K562 (cell line): ENCODE results near the gene HMGXB3. TPM values are rescaled to one million over a fixed set of nuclear protein-coding genes. Genes with fewer than 3 reads are reported as not detected.

Experiments used
- ATAC-seq: fragments of 200-7000 bp; cut with Tn5 transposase; 3 replicates; pipeline ENCODE4 v1.9.1; 2020; ENCODE audit warnings: moderate library complexity
- BruUV-seq: library from RNA; stranded (reverse); fragments of 400-500 nt; replicated peaks from 2 replicates; lab custom pipeline; 2021; lab: Mats Ljungman, UMichigan
- CTCF ChIA-PET: fragments of 300-600 bp; formaldehyde crosslinking; extraction: SDS; loops from one replicate; lab custom pipeline; 2021; ENCODE audit warnings: low intra/inter-chr PET ratio; lab: Yijun Ruan, JAX
- POLR2A ChIA-PET: fragments of 300-600, 350-650 bp; sonication (Branson Sonifier 250); formaldehyde crosslinking; extraction: SDS; loops from one replicate; lab custom pipeline; 2021; ENCODE audit warnings: antibody characterized with exemption, inconsistent platforms; lab: Yijun Ruan, JAX
- DNase-seq, 4 experiments: peaks; one replicate each; pipeline versions ENCODE4 v3.0.0 to v3.0.0-alpha.2; 2011 to 2018; ENCODE audit warnings: low spot score in 3 of 4, mixed read lengths in 3 of 4; ENCODE audit errors: extremely low read depth in 1 of 4
- FAIRE-seq: peaks from 2 replicates; lab custom pipeline; 2011; peaks lifted over from hg19 to GRCh38; lab: Jason Lieb, UNC
- H2AFZ ChIP-seq: 2 replicates; pipeline ENCODE4 v1.6.0; 2011; ENCODE audit warnings: low read depth, low read length, control low read depth, inconsistent platforms
- H3K27ac ChIP-seq: fragments of 200-600 bp; 3 replicates; pipeline ENCODE4 v1.8.0; 2011; ENCODE audit warnings: low read depth, mild to moderate bottlenecking, control low read depth, inconsistent platforms, low read length, moderate library complexity, mixed read lengths; ENCODE audit errors: extremely low read depth
- H3K27me3 ChIP-seq, 2 experiments: fragments of 300-600 bp in 1 of 2; 2 replicates in 1 of 2; 3 replicates in 1 of 2; pipeline versions ENCODE4 v1.6.0 to v1.8.0; 2011; ENCODE audit warnings: inconsistent platforms in 2 of 2, low read length in 2 of 2, mild to moderate bottlenecking in 1 of 2, mixed read lengths in 1 of 2, moderate library complexity in 1 of 2; ENCODE audit not compliant: control insufficient read depth in 2 of 2, insufficient read depth in 2 of 2
- H3K36me3 ChIP-seq: fragments of 300-600 bp; 3 replicates; pipeline ENCODE4 v1.8.0; 2011; ENCODE audit warnings: mild to moderate bottlenecking, low read length, inconsistent platforms; ENCODE audit not compliant: control insufficient read depth, insufficient read depth
- H3K4me1 ChIP-seq, 2 experiments: fragments of 200-600 bp in 1 of 2; replicated peaks in 1 of 2; 2 replicates in 1 of 2; 3 replicates in 1 of 2; pipeline versions ENCODE4 v1.5.1 to v1.8.0; 2011; ENCODE audit warnings: inconsistent platforms in 2 of 2, low read length in 2 of 2, mild to moderate bottlenecking in 1 of 2, mixed read lengths in 1 of 2, moderate library complexity in 1 of 2; ENCODE audit not compliant: control insufficient read depth in 2 of 2, insufficient read depth in 2 of 2
- H3K4me2 ChIP-seq: 2 replicates; pipeline ENCODE4 v1.6.1; 2011; ENCODE audit warnings: low read length, control low read depth, inconsistent platforms, mixed read lengths; ENCODE audit not compliant: insufficient read depth
- H3K4me3 ChIP-seq: fragments of 200-600 bp; sonication (generic), shearing (Covaris generic); 2 replicates; pipeline ENCODE4 v1.5.1; 2016; ENCODE audit warnings: control low read depth, inconsistent platforms
- H3K79me2 ChIP-seq: fragments of 200-600 bp; 3 replicates; pipeline ENCODE4 v1.8.0; 2011; ENCODE audit warnings: low read length, inconsistent platforms; ENCODE audit not compliant: control insufficient read depth, insufficient read depth
- H3K9ac ChIP-seq, 2 experiments: 2 replicates each; pipeline versions ENCODE4 v1.6.0 to v1.6.1; 2011; ENCODE audit warnings: low read depth in 2 of 2, low read length in 2 of 2, control low read depth in 1 of 2, inconsistent platforms in 1 of 2, mild to moderate bottlenecking in 1 of 2, mixed read lengths in 1 of 2; ENCODE audit not compliant: insufficient read depth in 1 of 2
- H3K9me1 ChIP-seq: one replicate; pipeline ENCODE4 v1.6.0; 2011; ENCODE audit warnings: inconsistent platforms, mild to moderate bottlenecking, low read length, moderate library complexity; ENCODE audit not compliant: control insufficient read depth, insufficient read depth
- H3K9me3 ChIP-seq: replicated peaks from 2 replicates; pipeline ENCODE4 v1.5.1; 2011; ENCODE audit warnings: low read depth, low read length, inconsistent platforms; ENCODE audit not compliant: control insufficient read depth, insufficient read depth
- H4K20me1 ChIP-seq: replicated peaks from 2 replicates; pipeline ENCODE4 v1.6.1; 2011; ENCODE audit warnings: low read length, inconsistent platforms, mixed read lengths; ENCODE audit not compliant: control insufficient read depth, insufficient read depth
- CBFA2T3 ChIP-seq: fragments of 450-650 bp; IDR thresholded peaks from 2 replicates; pipeline ENCODE4 v1.6.1; 2017
- CBX2 ChIP-seq: fragments of 200-600 bp; sonication (generic); IDR thresholded peaks from one replicate; pipeline ENCODE4 v1.6.1; 2012; ENCODE audit warnings: mild to moderate bottlenecking, low read length, inconsistent platforms; ENCODE audit not compliant: insufficient read depth, poor library complexity, severe bottlenecking
- ETS1 ChIP-seq: conservative IDR thresholded peaks from 2 replicates; pipeline ENCODE4 v1.6.1; 2011; ENCODE audit warnings: low read depth, mild to moderate bottlenecking, low read length; ENCODE audit not compliant: control insufficient read depth
- MAFF ChIP-seq: IDR thresholded peaks from 2 replicates; pipeline ENCODE4 v1.6.1; 2012; ENCODE audit warnings: low read length, improper control_type of control experiment
- OTX1 ChIP-seq: fragments of 450-650 bp; formaldehyde crosslinking; IDR thresholded peaks from 2 replicates; pipeline ENCODE4 v1.4.0; 2022; ENCODE audit warnings: mild to moderate bottlenecking
- U2AF1 ChIP-seq: fragments of 200-400 bp; formaldehyde crosslinking; optimal IDR thresholded peaks from 2 replicates; pipeline ENCODE3; 2017; ENCODE audit warnings: mild to moderate bottlenecking, low read depth, low read length, moderate library complexity
- ZNF124 ChIP-seq: sonication (generic); formaldehyde crosslinking; IDR thresholded peaks from 2 replicates; pipeline ENCODE4 v1.8.1; 2022; ENCODE audit warnings: missing genetic modification reagents
- ZNF695 ChIP-seq: fragments of 450-650 bp; formaldehyde crosslinking; IDR thresholded peaks from 2 replicates; pipeline ENCODE4 v1.4.0; 2020; ENCODE audit warnings: mild to moderate bottlenecking, moderate library complexity
- WGBS: fragments of 100-300 bp; shearing (Covaris generic); methylation state at CpG from one replicate; pipeline ENCODE4 v1.1.6; 2016; ENCODE audit warnings: low coverage, mixed read lengths; ENCODE audit not compliant: insufficient coverage; ENCODE audit errors: missing lambda C conversion rate; 5-methylcytosine and 5-hydroxymethylcytosine counted together
- in situ Hi-C: fragments of 300-500 bp; cut with MboI; formaldehyde crosslinking; loops from 4 replicates; pipeline ENCODE4 v1.15.0; 2018; ENCODE audit warnings: inconsistent platforms, mixed read lengths
- intact Hi-C: fragments of 100-400 bp; cut with micrococcal nuclease; formaldehyde crosslinking; loops from 2 replicates; pipeline ENCODE4 v1.14.2; 2022
- polyA plus RNA-seq, 8 experiments: library from polyadenylated mRNA; depleted of rRNA in 4 of 8; stranded (reverse) in 5 of 8; unstranded in 3 of 8; fragments of >200 nt; fragmentation: Nextera tagmentation in 2 of 8; fragmentation: Illumina TruSeq in 1 of 8; extraction: Ambion mirVana in 2 of 8; extraction: Trizol in 1 of 8; gene quantifications; 2 replicates each; pipeline versions ENCODE4 v1.2.1 to v1.2.3, GENCODE V29; 2011 to 2014; ENCODE audit warnings: inconsistent platforms in 1 of 8, missing spikeins in 1 of 8
- total RNA-seq, 7 experiments: library from RNA; depleted of rRNA in 6 of 7; stranded (reverse); fragments of >200 nt in 6 of 7; fragmentation: Illumina TruSeq in 2 of 7; extraction: Trizol in 2 of 7; gene quantifications; 2 replicates each; pipeline versions ENCODE4 v1.2.1 to v1.2.3, GENCODE V29; 2011 to 2021; ENCODE audit warnings: low replicate concordance in 1 of 7
- TF ChIP-seq, protein P1 (sequence below): IDR thresholded peaks from 2 replicates; pipeline ENCODE4 v1.6.1; 2011; ENCODE audit not compliant: insufficient read length; ENCODE audit errors: extremely low read depth

The HMGXB3 gene
- total and polyA plus RNA-seq, 9 of the 15 experiments (the other 6 are each of a cell fraction or from before 2014, with no cell fraction given), result 1.8 to 44.1 (median 32.2) TPM

GRCh38 chr5:150034662-150035061 lies 34.1 kb downstream of the HMGXB3 start:
- CTCF ChIA-PET, result no interaction called here
- in situ Hi-C loops, result no loop called here
- no peak overlapping the region for H2AFZ ChIP-seq
- FAIRE-seq (no peak), DNase-seq (no peak), ATAC-seq (no peak)
- no peaks in the 10 kb centered on the region for H3K9me1 ChIP-seq
- POLR2A ChIA-PET, result interaction anchor here (0.6 to 2.3 kb wide), 3 partner anchors 12 to 1739 kb away, joined by 3 to 11 read pairs (median 3); no protein-coding TSS in a partner anchor
- no peaks in the 10 kb centered on the region for H3K27me3 ChIP-seq
- H3K9me3 ChIP-seq, result no peaks in the 10 kb centered on the region
- peaks cover 97% of the 10 kb centered on the region for H3K36me3 ChIP-seq
- TF ChIP-seq ZNF695 (CRISPR knock-in tag) (no peak), CBFA2T3 (no peak), ZNF124 (no peak), U2AF1 (no peak), ETS1 (no peak), CBX2 (no peak), MAFF (no peak), OTX1 (CRISPR knock-in tag) (no peak)
- TF ChIP-seq, protein P1, sequence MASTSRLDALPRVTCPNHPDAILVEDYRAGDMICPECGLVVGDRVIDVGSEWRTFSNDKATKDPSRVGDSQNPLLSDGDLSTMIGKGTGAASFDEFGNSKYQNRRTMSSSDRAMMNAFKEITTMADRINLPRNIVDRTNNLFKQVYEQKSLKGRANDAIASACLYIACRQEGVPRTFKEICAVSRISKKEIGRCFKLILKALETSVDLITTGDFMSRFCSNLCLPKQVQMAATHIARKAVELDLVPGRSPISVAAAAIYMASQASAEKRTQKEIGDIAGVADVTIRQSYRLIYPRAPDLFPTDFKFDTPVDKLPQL, result no peak
- no peaks in the 10 kb centered on the region for H3K4me1 ChIP-seq
- H3K79me2 ChIP-seq, result no peaks in the 10 kb centered on the region
- H4K20me1 ChIP-seq, result no peaks in the 10 kb centered on the region
- no peak overlapping the region for H3K9ac ChIP-seq
- intact Hi-C loops, result no loop called here
- no peak overlapping the region for H3K27ac ChIP-seq
- WGBS, result 95% methylated on average over 4 of the region's 4 CpGs
- H3K4me3 ChIP-seq, result no peak overlapping the region
- BruUV-seq, result no TSS peak
- no peak overlapping the region for H3K4me2 ChIP-seq
